GM21786 (cell line): ENCODE data around the gene UGCG.
"Not testable (repeated sequence)": the region's sequence is repeated elsewhere in the genome, so short reads cannot be mapped to it uniquely, and the experiment has no call there.

Experiments
- ATAC-seq: cut with Tn5 transposase; IDR thresholded peaks from one replicate; pipeline ENCODE4 v1.9.1; 2021; ENCODE audit not compliant: unreplicated experiment

UGCG gene

GRCh38 chr9:111917980-111918379, 21.4 kb downstream of the UGCG start:
- no peak for ATAC-seq

GRCh38 chr9:111919875-111920274, 23.3 kb downstream of the UGCG start:
- no peak for ATAC-seq

GRCh38 chr9:111920531-111920930, 23.9 kb downstream of the UGCG start:
- ATAC-seq = no peak

- ATAC-seq = no peak
Observed at GRCh38 chr9:111922324-111923013, 25.9 kb downstream of the UGCG start.

- no peak for ATAC-seq
Observed at GRCh38 chr9:111924281-111924680, 27.7 kb downstream of the UGCG start.

- ATAC-seq = no peak
Observed at GRCh38 chr9:111925017-111925770, 28.6 kb downstream of the UGCG start.

GRCh38 chr9:111925784-111926183, 29.2 kb downstream of the UGCG start:
- no peak for ATAC-seq

GRCh38 chr9:111926421-111926875, 29.8 kb downstream of the UGCG start:
- peak; percentile 99 for ATAC-seq

GRCh38 chr9:111928359-111928720, 31.7 kb downstream of the UGCG start:
- no peak for ATAC-seq

- no peak for ATAC-seq
Observed at GRCh38 chr9:111934747-111935146, 38.1 kb downstream of the UGCG start.

GRCh38 chr9:111936391-111936790, 39.8 kb downstream of the UGCG start:
- ATAC-seq = no peak

GRCh38 chr9:111937301-111937700, 40.7 kb downstream of the UGCG start:
- ATAC-seq = peak; percentile 7

- peak; percentile 75 for ATAC-seq
Observed at GRCh38 chr9:111937781-111938426, 41.3 kb downstream of the UGCG start.

GRCh38 chr9:111938427-111938800, 41.8 kb downstream of the UGCG start:
- peak; percentile 3 for ATAC-seq

- ATAC-seq = no peak
Observed at GRCh38 chr9:111939322-111939721, 42.7 kb downstream of the UGCG start.

- no peak for ATAC-seq
Observed at GRCh38 chr9:111940697-111941096, 44.1 kb downstream of the UGCG start.

- ATAC-seq = no peak
Observed at GRCh38 chr9:111943200-111943599, 46.6 kb downstream of the UGCG start.

GRCh38 chr9:111943746-111944145, 47.1 kb downstream of the UGCG start:
- ATAC-seq = no peak

GRCh38 chr9:111944241-111944866, 47.7 kb downstream of the UGCG start:
- no peak for ATAC-seq

GRCh38 chr9:111945216-111945615, 48.6 kb downstream of the UGCG start:
- ATAC-seq = peak; percentile 67

- not testable (repeated sequence) for ATAC-seq
Observed at GRCh38 chr9:111948109-111948508, 51.5 kb downstream of the UGCG start.

- no peak for ATAC-seq
Observed at GRCh38 chr9:111948951-111949350, 52.3 kb downstream of the UGCG start.
